Pancreas (tissue), 10 donors: ENCODE measurements around the gene LTBP2. TPM values are rescaled to one million over a fixed set of nuclear protein-coding genes. Genes with fewer than 3 reads are reported as not detected.

Source experiments
- ATAC-seq, 4 donors: fragments of 200-7000 bp; cut with Tn5 transposase; one replicate each; pipeline versions ENCODE4 v1.8.0 to v1.9.1; 2020; ENCODE audit warnings: mild to moderate bottlenecking in 4 of 4, moderate library complexity in 4 of 4
- DNase-seq, 6 donors: peaks; one replicate each; pipeline ENCODE4 v3.0.0-alpha.2; 2020
- FAIRE-seq: peaks from 2 replicates; lab custom pipeline; 2012; peaks lifted over from hg19 to GRCh38; lab: Jason Lieb, UNC
- H3K27ac ChIP-seq, 4 donors: fragments of 200-600 bp; sonication (generic); 1 replicate in 3 of 4; 2 replicates in 1 of 4; pipeline versions ENCODE4 v1.5.0 to v1.8.0; 2020
- H3K27me3 ChIP-seq, 4 donors: fragments of 200-600 bp; one replicate each; pipeline ENCODE4 v1.8.0; 2021
- H3K36me3 ChIP-seq, 3 donors: fragments of 200-600 bp; sonication (generic) in 1 of 3; one replicate each; pipeline versions ENCODE4 v1.5.0 to v1.8.0; 2020 to 2021
- H3K4me1 ChIP-seq, 3 donors: fragments of 200-600 bp; one replicate each; pipeline ENCODE4 v1.8.0; 2021
- H3K4me3 ChIP-seq, 4 donors: fragments of 200-600 bp; sonication (generic) in 2 of 4; one replicate each; pipeline versions ENCODE4 v1.5.0 to v1.8.0; 2020 to 2021
- H3K9me3 ChIP-seq, 4 donors: fragments of 200-600 bp; one replicate each; pipeline ENCODE4 v1.8.0; 2021
- CTCF ChIP-seq, 4 donors: fragments of 200-600 bp; sonication (generic) in 3 of 4; IDR thresholded peaks; one replicate each; pipeline versions ENCODE4 v1.5.0 to v1.8.0; 2021; ENCODE audit warnings: antibody characterized with exemption in 4 of 4
- WGBS, 2 donors: extraction: QIAGEN DNeasy Blood & Tissue Kit; methylation state at CpG; one replicate each; pipeline ENCODE4 v1.1.7; 2013; 5-methylcytosine and 5-hydroxymethylcytosine counted together
- intact Hi-C, 3 donors: fragments of 100-400 bp; cut with DNase I; formaldehyde crosslinking; loops; one replicate each; pipeline versions ENCODE4 v1.11.1 to v1.14.2; 2022
- polyA plus RNA-seq, 2 donors: library from polyadenylated mRNA; stranded (reverse); fragments of 200-250 nt; gene quantifications; one replicate each; pipeline ENCODE4 v1.2.3, GENCODE V29; 2013
- total RNA-seq, 6 donors: library from RNA; stranded (reverse); fragmentation: NEBNext Ultra II Directional in 4 of 6; extraction: Animal tissue kit (Norgen Biotek cat#: 25700) in 4 of 6; gene quantifications; one replicate each; pipeline versions ENCODE4 v1.2.1 to v1.2.4, GENCODE V29; 2021 to 2023
- donor health status: healthy with polysubstance abuse.
- donor health status: DM: no; HTN: no; CAD: no; lungs with moderate emphysema.
- donor health status: DM: no; HTN: no; CAD: no.
- donor health status: control.
- donor health status: control.
- donor health status: Bipolar disorder and iron deficiency.
- donor health status: DM: yes; HTN: yes; CAD: no.
- donor health status: DM: no; HTN: no; CAD: no.
- donor health status: DM: no; HTN: no; CAD: no.
- donor health status: DM: yes; HTN: yes; CAD: no.

LTBP2 gene
- total and polyA plus RNA-seq, 8 donors = 1.8 to 18.1 (median 4.7) TPM

DNA sequence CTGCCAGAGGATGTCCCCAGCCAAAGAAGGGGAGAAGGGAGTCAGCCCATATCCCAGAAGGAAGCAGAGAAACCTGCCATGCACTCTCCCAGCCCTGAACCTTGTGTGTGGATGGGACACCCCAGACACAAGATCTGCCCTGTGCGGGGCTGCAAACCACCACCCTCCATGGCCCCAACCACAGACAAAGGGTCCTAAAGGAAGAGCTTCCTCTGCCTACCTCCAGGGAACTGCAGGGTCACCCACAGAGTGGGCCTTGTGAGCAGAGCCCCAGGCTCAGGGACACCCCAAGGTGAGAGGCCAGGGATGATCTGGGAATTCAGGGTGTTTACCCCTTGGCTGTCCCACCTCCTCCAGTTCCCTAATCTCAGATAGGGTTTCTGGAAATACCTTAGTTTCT is 62.0 kb downstream of the LTBP2 start:
- Histone ChIP-seq H3K27ac (no peak overlapping the region), H3K9me3 (no peaks in the 10 kb centered on the region), H3K4me1 (no peaks in the 10 kb centered on the region), H3K36me3 (no peaks in the 10 kb centered on the region), H3K4me3 (no peak overlapping the region), H3K27me3 (no peaks in the 10 kb centered on the region)
- FAIRE-seq = no peak
- 0% methylated on average over 1 of the region's 1 CpG for WGBS, 2 donors
- no peak for DNase-seq
- TF ChIP-seq CTCF (IDR thresholded peaks at IDR 0.05) = no peak
- intact Hi-C loops = no loop called here
- no peak for ATAC-seq

DNA sequence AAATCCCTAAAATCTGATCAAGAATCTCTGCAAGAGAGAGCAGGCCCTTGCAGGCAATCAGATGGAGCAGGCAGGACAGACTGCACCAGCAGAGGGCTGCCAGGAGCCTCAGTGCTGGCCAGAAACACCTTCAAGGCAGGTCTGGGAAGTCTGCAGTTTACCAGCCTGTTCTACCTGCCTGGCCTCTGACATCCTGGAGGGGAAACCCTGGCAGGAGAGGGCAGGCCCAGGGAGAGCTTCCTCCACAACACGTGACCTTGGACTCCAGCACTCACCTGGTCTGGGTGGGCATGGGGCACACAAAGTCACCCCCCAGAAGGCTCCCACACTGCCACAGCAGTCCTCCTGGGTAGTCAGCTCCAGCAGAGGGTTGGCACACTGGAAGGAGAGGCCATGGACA is 62.4 kb downstream of the LTBP2 start:
- no peaks in the 10 kb centered on the region for H3K9me3 ChIP-seq
- no peak overlapping the region for H3K27ac ChIP-seq
- ATAC-seq = peak in 2 of 4 donors; percentile 21 to 52
- TF ChIP-seq CTCF (IDR thresholded peaks at IDR 0.05) = no peak
- no peak for DNase-seq
- intact Hi-C loops = no loop called here
- WGBS, 2 donors = 61 to 75% methylated on average over 1 of the region's 1 CpG
- no peak overlapping the region for H3K4me3 ChIP-seq
- H3K27me3 ChIP-seq = no peaks in the 10 kb centered on the region
- no peak for FAIRE-seq
- no peaks in the 10 kb centered on the region for H3K4me1 ChIP-seq
- H3K36me3 ChIP-seq = no peaks in the 10 kb centered on the region

DNA sequence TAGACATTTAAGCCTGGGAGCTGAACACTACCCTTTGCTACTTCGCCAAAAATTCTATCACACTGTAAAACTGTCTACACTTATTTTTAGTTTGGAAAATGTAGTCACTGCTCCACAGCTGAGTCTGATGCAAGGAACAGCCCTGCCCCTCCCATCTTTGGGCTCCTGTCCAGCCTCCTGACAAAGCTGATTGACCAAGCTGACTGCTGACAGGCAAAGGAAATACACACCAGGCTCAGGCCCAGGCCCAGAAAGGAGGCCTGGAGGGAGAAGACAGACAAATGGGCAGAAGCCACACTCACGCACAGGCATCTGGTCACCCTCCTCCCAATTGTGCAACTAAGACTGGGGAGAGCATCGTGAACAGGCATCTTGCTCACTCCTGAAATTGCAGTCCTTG is 63.2 kb downstream of the LTBP2 start:
- no peaks in the 10 kb centered on the region for H3K9me3 ChIP-seq
- TF ChIP-seq CTCF (IDR thresholded peaks at IDR 0.05) = no peak
- ATAC-seq = peak in 1 of 4 donors; percentile 61

DNA sequence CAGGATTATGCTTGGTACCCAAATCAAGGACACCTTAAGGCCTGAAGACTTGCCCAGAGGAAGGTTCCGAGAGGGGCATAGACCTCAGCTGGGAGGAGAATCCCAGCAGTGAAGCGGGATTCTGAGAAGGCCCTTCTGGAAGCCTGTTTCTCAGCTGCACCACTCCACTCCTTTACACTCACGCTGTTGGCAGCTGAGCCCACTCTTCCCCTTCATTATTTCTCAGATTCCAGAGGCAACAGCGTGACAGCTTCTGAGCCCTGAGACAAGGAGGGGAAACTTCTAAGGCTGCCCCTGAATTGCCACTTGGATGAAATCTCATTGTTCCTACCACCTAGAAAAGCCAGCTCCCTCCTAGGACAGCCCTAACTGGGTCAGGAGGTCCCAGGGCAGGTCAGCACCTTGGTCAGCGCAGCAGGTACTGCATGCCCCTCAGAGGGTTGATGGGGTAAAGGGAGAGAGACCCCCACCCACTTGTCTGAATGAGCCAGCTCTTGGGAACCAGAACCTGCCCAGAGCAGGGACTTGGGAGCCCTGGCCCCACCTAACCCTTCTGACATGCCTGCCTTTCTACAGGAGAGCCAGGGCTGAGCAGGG is 64.6 kb downstream of the LTBP2 start:
- intact Hi-C loops = no loop called here
- no peak for FAIRE-seq
- H3K4me1 ChIP-seq = no peaks in the 10 kb centered on the region
- no peak for DNase-seq
- no peak for ATAC-seq
- H3K27ac ChIP-seq = no peak overlapping the region
- H3K27me3 ChIP-seq = no peaks in the 10 kb centered on the region
- H3K36me3 ChIP-seq = no peaks in the 10 kb centered on the region
- WGBS, 2 donors = 88 to 97% methylated on average over 5 of the region's 5 CpGs
- H3K9me3 ChIP-seq = no peaks in the 10 kb centered on the region
- no peak for TF ChIP-seq CTCF (IDR thresholded peaks at IDR 0.05)
- H3K4me3 ChIP-seq = no peak overlapping the region

More for the DNA sequence above, 63.2 kb downstream of the LTBP2 start:
- Histone ChIP-seq H3K27me3 (no peaks in the 10 kb centered on the region), H3K27ac (no peak overlapping the region), H3K4me1 (no peaks in the 10 kb centered on the region), H3K36me3 (no peaks in the 10 kb centered on the region), H3K4me3 (no peak overlapping the region)
- DNase-seq = no peak
- 90% methylated on average over 3 of the region's 3 CpGs for WGBS, 2 donors
- FAIRE-seq = no peak
- intact Hi-C loops = no loop called here

DNA sequence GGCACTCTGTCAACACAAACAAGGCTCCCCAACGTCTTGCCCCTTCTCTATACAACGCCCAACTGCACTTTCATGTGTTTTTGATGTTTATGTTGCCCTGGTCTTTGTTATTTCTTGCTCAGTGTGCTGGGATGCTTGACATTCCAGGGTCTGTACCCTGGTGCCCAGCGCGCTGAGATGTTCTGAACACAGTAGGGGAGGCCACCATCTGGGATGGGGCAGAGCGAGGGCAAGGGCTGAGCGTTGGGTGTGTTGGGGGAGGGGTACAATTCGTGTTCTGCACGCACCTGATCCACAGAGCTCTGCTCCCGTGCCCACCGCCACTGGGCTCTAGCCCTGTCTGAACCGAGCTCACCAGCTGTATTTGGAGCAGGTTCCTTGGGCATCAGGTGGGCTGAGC is 65.6 kb downstream of the LTBP2 start:
- no peak for DNase-seq
- no peak for FAIRE-seq
- intact Hi-C loops = no loop called here
- TF ChIP-seq CTCF (IDR thresholded peaks at IDR 0.05) = no peak
- H3K4me1 ChIP-seq = no peaks in the 10 kb centered on the region
- no peaks in the 10 kb centered on the region for H3K36me3 ChIP-seq
- no peak for ATAC-seq
- H3K27ac ChIP-seq = no peak overlapping the region
- no peaks in the 10 kb centered on the region for H3K9me3 ChIP-seq
- H3K4me3 ChIP-seq = no peak overlapping the region
- H3K27me3 ChIP-seq = no peaks in the 10 kb centered on the region
- 73 to 77% methylated on average over 11 of the region's 11 CpGs for WGBS, 2 donors
